Neural cell (in vitro differentiated cells): ENCODE data around the gene ATP11B. TPM values are rescaled to one million over a fixed set of nuclear protein-coding genes. Genes with fewer than 3 reads are reported as not detected.

Experiments
- H2AFZ ChIP-seq: fragments of 200-600, 300-800 bp; sonication (generic), shearing (Covaris generic); 2 replicates; pipeline ENCODE4 v1.6.0; 2014; ENCODE audit warnings: low read depth, mild to moderate bottlenecking, antibody characterized with exemption, low read length, moderate library complexity
- H3F3A ChIP-seq: fragments of 200-600 bp; shearing (Covaris generic); 2 replicates; pipeline ENCODE4 v1.6.1; 2016; ENCODE audit warnings: mild to moderate bottlenecking, moderate library complexity, mixed read lengths, antibody characterized with exemption, low read length; ENCODE audit not compliant: insufficient read depth, poor library complexity, severe bottlenecking
- H3K27ac ChIP-seq: fragments of 200-600, 300-800 bp; sonication (generic), shearing (Covaris generic); 2 replicates; pipeline ENCODE4 v1.5.1; 2014; ENCODE audit warnings: mild to moderate bottlenecking, low read length, moderate library complexity
- H3K27me3 ChIP-seq: fragments of 300-800, 200-600 bp; sonication (generic), shearing (Covaris generic); 2 replicates; pipeline ENCODE4 v1.6.0; 2014; ENCODE audit warnings: mild to moderate bottlenecking, low read depth, low read length, moderate library complexity; ENCODE audit not compliant: insufficient read depth
- H3K36me3 ChIP-seq: fragments of 300-800, 200-600 bp; sonication (generic), shearing (Covaris generic); 2 replicates; pipeline ENCODE4 v1.5.1; 2014; ENCODE audit warnings: mild to moderate bottlenecking, antibody characterized with exemption, low read length, moderate library complexity; ENCODE audit not compliant: insufficient read depth
- H3K4me2 ChIP-seq: fragments of 300-800, 200-600 bp; sonication (generic), shearing (Covaris generic); 2 replicates; pipeline ENCODE4 v1.6.0; 2014; ENCODE audit warnings: mild to moderate bottlenecking, low read length
- H3K4me3 ChIP-seq: fragments of 300-800, 200-600 bp; sonication (generic), shearing (Covaris generic); 2 replicates; pipeline ENCODE4 v1.5.1; 2014; ENCODE audit warnings: mild to moderate bottlenecking, low read length, moderate library complexity
- H3K79me2 ChIP-seq: fragments of 200-600 bp; shearing (Covaris generic); replicated peaks from 2 replicates; pipeline ENCODE4 v1.6.0; 2014; ENCODE audit warnings: mild to moderate bottlenecking, low read length, moderate library complexity; ENCODE audit not compliant: insufficient read depth
- H3K9ac ChIP-seq: fragments of 300-800, 200-600 bp; sonication (generic), shearing (Covaris generic); 2 replicates; pipeline ENCODE4 v1.6.1; 2016; ENCODE audit warnings: mild to moderate bottlenecking, low read length, mixed read lengths
- H3K9me2 ChIP-seq: fragments of 200-600 bp; shearing (Covaris generic); 2 replicates; pipeline ENCODE4 v1.6.1; 2016; ENCODE audit warnings: mild to moderate bottlenecking, low read length, mixed read lengths; ENCODE audit not compliant: insufficient read depth
- H3K9me3 ChIP-seq: fragments of 200-600, 300-800 bp; sonication (generic), shearing (Covaris generic); 2 replicates; pipeline ENCODE4 v1.6.1; 2016; ENCODE audit warnings: mild to moderate bottlenecking, mixed run types, low read length, moderate library complexity, mixed read lengths
- H4K20me1 ChIP-seq: fragments of 200-600 bp; shearing (Covaris generic); 2 replicates; pipeline ENCODE4 v1.6.1; 2016; ENCODE audit warnings: mild to moderate bottlenecking, mixed run types; ENCODE audit not compliant: insufficient read depth
- EP300 ChIP-seq: fragments of 450-650 bp; conservative IDR thresholded peaks from 2 replicates; pipeline ENCODE4 v1.6.1; 2014; ENCODE audit warnings: antibody characterized with exemption, mild to moderate bottlenecking, moderate library complexity; ENCODE audit not compliant: poor library complexity, severe bottlenecking
- EZH2 ChIP-seq: fragments of 200-600, 300-800 bp; shearing (Covaris generic), sonication (generic); IDR thresholded peaks from 2 replicates; pipeline ENCODE4 v1.6.1; 2014; ENCODE audit warnings: antibody characterized with exemption, low read length, borderline replicate concordance, mild to moderate bottlenecking; ENCODE audit not compliant: insufficient read depth, poor library complexity, severe bottlenecking
- MXI1 ChIP-seq: fragments of 450-650 bp; conservative IDR thresholded peaks from 2 replicates; pipeline ENCODE4 v1.6.1; 2014; ENCODE audit warnings: antibody characterized with exemption, mild to moderate bottlenecking; ENCODE audit not compliant: poor library complexity, severe bottlenecking
- POLR2AphosphoS5 ChIP-seq: IDR thresholded peaks from 2 replicates; pipeline ENCODE4 v1.6.1; 2012
- RAD21 ChIP-seq: fragments of 450-650 bp; conservative IDR thresholded peaks from 2 replicates; pipeline ENCODE4 v1.6.1; 2014; ENCODE audit warnings: antibody characterized with exemption, mild to moderate bottlenecking, moderate library complexity
- SMC3 ChIP-seq: fragments of 450-650 bp; conservative IDR thresholded peaks from 2 replicates; pipeline ENCODE4 v1.6.1; 2014; ENCODE audit warnings: antibody characterized with exemption, mild to moderate bottlenecking, moderate library complexity; ENCODE audit not compliant: poor library complexity
- TAF1 ChIP-seq: IDR thresholded peaks from 2 replicates; pipeline ENCODE4 v1.6.1; 2012; ENCODE audit warnings: low read depth
- polyA plus RNA-seq: library from polyadenylated mRNA; depleted of rRNA; stranded (reverse); fragments of >200 nt; gene quantifications from 2 replicates; pipeline ENCODE4 v1.2.3, GENCODE V29; 2014
- TF ChIP-seq, protein P1 (sequence below): IDR thresholded peaks from 2 replicates; pipeline ENCODE4 v1.6.1; 2012; ENCODE audit warnings: borderline replicate concordance
- TF ChIP-seq, protein P2 (sequence below): fragments of 450-650 bp; IDR thresholded peaks from 2 replicates; pipeline ENCODE4 v1.5.1; 2014; ENCODE audit warnings: antibody characterized with exemption, mild to moderate bottlenecking, moderate library complexity; ENCODE audit not compliant: poor library complexity, severe bottlenecking

Gene ATP11B
- polyA plus RNA-seq, 1 donor from 2014 or later = 31.2 TPM

DNA sequence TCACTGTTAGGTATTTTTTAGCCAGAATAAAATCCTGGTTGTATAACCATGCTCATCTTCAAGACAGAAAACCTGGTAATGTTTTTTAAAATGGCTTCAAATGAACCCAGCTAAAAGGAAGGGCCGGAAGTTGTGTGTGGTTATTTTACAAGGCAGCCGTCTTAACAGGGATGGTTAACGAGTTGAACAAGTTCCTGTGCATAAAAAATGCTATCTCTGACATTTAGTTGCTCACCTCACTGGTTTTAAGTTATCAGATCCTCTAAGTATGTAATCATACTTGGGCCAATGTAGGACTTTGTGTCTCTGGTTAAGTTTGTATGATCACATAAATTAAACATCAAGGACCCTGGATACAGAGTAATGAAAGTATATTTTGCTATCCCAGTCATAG, 2.1 kb downstream of the ATP11B start:
- Histone ChIP-seq H3K9me2 (no peaks in the 10 kb centered on the region), H2AFZ (no peak overlapping the region), H4K20me1 (no peaks in the 10 kb centered on the region), H3K4me2 (peak overlapping the region; percentile 75), H3K9ac (no peak overlapping the region), H3K27me3 (no peaks in the 10 kb centered on the region), H3K36me3 (no peaks in the 10 kb centered on the region), H3F3A (no peaks in the 10 kb centered on the region), H3K4me3 (peak overlapping the region; percentile 87), H3K79me2 (peaks cover 42% of the 10 kb centered on the region), H3K9me3 (no peaks in the 10 kb centered on the region), H3K27ac (no peak overlapping the region)
- TF ChIP-seq, protein P1, sequence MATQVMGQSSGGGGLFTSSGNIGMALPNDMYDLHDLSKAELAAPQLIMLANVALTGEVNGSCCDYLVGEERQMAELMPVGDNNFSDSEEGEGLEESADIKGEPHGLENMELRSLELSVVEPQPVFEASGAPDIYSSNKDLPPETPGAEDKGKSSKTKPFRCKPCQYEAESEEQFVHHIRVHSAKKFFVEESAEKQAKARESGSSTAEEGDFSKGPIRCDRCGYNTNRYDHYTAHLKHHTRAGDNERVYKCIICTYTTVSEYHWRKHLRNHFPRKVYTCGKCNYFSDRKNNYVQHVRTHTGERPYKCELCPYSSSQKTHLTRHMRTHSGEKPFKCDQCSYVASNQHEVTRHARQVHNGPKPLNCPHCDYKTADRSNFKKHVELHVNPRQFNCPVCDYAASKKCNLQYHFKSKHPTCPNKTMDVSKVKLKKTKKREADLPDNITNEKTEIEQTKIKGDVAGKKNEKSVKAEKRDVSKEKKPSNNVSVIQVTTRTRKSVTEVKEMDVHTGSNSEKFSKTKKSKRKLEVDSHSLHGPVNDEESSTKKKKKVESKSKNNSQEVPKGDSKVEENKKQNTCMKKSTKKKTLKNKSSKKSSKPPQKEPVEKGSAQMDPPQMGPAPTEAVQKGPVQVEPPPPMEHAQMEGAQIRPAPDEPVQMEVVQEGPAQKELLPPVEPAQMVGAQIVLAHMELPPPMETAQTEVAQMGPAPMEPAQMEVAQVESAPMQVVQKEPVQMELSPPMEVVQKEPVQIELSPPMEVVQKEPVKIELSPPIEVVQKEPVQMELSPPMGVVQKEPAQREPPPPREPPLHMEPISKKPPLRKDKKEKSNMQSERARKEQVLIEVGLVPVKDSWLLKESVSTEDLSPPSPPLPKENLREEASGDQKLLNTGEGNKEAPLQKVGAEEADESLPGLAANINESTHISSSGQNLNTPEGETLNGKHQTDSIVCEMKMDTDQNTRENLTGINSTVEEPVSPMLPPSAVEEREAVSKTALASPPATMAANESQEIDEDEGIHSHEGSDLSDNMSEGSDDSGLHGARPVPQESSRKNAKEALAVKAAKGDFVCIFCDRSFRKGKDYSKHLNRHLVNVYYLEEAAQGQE = no peak
- TF ChIP-seq MXI1 (no peak), POLR2AphosphoS5 (no peak), EZH2 (no peak), SMC3 (no peak), TAF1 (no peak), EP300 (no peak)
- TF ChIP-seq, protein P2, sequence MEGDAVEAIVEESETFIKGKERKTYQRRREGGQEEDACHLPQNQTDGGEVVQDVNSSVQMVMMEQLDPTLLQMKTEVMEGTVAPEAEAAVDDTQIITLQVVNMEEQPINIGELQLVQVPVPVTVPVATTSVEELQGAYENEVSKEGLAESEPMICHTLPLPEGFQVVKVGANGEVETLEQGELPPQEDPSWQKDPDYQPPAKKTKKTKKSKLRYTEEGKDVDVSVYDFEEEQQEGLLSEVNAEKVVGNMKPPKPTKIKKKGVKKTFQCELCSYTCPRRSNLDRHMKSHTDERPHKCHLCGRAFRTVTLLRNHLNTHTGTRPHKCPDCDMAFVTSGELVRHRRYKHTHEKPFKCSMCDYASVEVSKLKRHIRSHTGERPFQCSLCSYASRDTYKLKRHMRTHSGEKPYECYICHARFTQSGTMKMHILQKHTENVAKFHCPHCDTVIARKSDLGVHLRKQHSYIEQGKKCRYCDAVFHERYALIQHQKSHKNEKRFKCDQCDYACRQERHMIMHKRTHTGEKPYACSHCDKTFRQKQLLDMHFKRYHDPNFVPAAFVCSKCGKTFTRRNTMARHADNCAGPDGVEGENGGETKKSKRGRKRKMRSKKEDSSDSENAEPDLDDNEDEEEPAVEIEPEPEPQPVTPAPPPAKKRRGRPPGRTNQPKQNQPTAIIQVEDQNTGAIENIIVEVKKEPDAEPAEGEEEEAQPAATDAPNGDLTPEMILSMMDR = no peak

DNA sequence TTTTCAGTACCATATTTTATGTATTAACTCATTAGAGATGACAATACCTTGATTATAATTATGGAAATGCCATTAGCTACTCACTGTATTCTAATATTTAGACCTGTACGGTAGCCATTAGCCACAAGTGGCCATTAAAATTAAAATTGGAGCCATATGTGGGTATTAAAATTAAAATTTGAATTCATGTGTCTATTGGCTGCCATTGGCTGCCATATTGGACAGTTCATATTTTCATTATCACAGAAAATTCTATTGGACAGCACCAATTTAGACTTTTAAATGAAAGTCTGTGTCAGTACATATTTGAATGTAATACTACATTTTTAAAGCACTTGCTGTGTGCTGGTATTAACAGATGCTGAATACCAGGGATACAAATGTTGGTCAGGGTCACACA, 3.0 kb downstream of the ATP11B start:
- Histone ChIP-seq H2AFZ (no peak overlapping the region), H3K4me2 (no peak overlapping the region), H3K9me3 (no peaks in the 10 kb centered on the region), H3K79me2 (peaks cover 42% of the 10 kb centered on the region), H3F3A (no peaks in the 10 kb centered on the region), H3K9ac (no peak overlapping the region), H3K4me3 (no peak overlapping the region), H3K36me3 (no peaks in the 10 kb centered on the region), H3K27ac (no peak overlapping the region), H3K9me2 (no peaks in the 10 kb centered on the region), H3K27me3 (no peaks in the 10 kb centered on the region), H4K20me1 (no peaks in the 10 kb centered on the region)
- TF ChIP-seq TAF1 (no peak), EZH2 (no peak), EP300 (no peak), RAD21 (no peak), SMC3 (no peak), POLR2AphosphoS5 (no peak), MXI1 (no peak)
- TF ChIP-seq, protein P2 = no peak
- TF ChIP-seq, protein P1 = no peak
